ENCODE results near the gene CBX5.
"Not testable (repeated sequence)": the region's sequence is repeated elsewhere in the genome, so short reads cannot be mapped to it uniquely, and the experiment has no call there.

Gene CBX5

DNA sequence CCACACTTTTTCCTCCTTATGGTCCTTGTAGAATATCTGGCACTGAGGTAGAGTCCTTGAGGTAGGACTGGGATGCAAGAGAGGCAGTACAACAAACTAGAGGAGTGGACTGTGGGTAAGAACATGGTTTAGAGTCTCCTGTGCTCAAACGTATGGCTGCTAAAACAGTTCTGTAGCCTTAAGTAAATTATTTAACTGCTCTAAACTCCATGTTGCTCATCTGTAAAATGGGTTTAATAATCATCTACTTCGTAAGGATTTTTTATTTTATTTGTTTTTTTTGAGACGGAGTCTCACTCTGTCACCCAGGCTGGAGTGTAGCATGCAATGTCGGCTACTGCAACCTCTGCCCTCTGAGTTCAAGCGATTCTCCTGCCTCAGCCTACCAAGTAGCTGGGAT, 41.4 kb upstream of the CBX5 start:
- no peak overlapping the region for H3K27ac ChIP-seq
- H3K4me3 ChIP-seq (IDR thresholded peaks at IDR 0.05; ENCODE audit: insufficient read depth, low read depth, low read length) = no peak overlapping the region
- TF ChIP-seq, protein P1, sequence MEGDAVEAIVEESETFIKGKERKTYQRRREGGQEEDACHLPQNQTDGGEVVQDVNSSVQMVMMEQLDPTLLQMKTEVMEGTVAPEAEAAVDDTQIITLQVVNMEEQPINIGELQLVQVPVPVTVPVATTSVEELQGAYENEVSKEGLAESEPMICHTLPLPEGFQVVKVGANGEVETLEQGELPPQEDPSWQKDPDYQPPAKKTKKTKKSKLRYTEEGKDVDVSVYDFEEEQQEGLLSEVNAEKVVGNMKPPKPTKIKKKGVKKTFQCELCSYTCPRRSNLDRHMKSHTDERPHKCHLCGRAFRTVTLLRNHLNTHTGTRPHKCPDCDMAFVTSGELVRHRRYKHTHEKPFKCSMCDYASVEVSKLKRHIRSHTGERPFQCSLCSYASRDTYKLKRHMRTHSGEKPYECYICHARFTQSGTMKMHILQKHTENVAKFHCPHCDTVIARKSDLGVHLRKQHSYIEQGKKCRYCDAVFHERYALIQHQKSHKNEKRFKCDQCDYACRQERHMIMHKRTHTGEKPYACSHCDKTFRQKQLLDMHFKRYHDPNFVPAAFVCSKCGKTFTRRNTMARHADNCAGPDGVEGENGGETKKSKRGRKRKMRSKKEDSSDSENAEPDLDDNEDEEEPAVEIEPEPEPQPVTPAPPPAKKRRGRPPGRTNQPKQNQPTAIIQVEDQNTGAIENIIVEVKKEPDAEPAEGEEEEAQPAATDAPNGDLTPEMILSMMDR (conservative IDR thresholded peaks at IDR 0.05; ENCODE audit: low read depth, low read length) = no peak
- no peak overlapping the region for H3K4me2 ChIP-seq
- no peaks in the 10 kb centered on the region for H3K36me3 ChIP-seq (ENCODE audit: insufficient read depth)
- H3K27me3 ChIP-seq (ENCODE audit: insufficient read depth, low read depth) = no peaks in the 10 kb centered on the region
- peaks cover 7% of the 10 kb centered on the region for H3K4me1 ChIP-seq (ENCODE audit: low read depth, poor library complexity, severe bottlenecking)
- H2AFZ ChIP-seq (ENCODE audit: low read depth) = no peak overlapping the region
- H4K20me1 ChIP-seq (ENCODE audit: insufficient read depth) = no peaks in the 10 kb centered on the region
- peaks cover 13% of the 10 kb centered on the region for H3K79me2 ChIP-seq (ENCODE audit: insufficient read depth, low read depth)
- H3K9ac ChIP-seq = no peak overlapping the region

GRCh38 chr12:54312309-54312708, 32.4 kb upstream of the CBX5 start:
- H3K27me3 ChIP-seq (ENCODE audit: insufficient read depth, low read depth); H3K4me3 ChIP-seq (IDR thresholded peaks at IDR 0.05; ENCODE audit: insufficient read depth, low read depth, low read length); H3K4me2 ChIP-seq; H3K4me1 ChIP-seq (ENCODE audit: low read depth, poor library complexity, severe bottlenecking); H2AFZ ChIP-seq (ENCODE audit: low read depth); H3K79me2 ChIP-seq (ENCODE audit: insufficient read depth, low read depth); H4K20me1 ChIP-seq (ENCODE audit: insufficient read depth); H3K27ac ChIP-seq; H3K9ac ChIP-seq; H3K36me3 ChIP-seq (ENCODE audit: insufficient read depth): not testable (repeated sequence)

DNA sequence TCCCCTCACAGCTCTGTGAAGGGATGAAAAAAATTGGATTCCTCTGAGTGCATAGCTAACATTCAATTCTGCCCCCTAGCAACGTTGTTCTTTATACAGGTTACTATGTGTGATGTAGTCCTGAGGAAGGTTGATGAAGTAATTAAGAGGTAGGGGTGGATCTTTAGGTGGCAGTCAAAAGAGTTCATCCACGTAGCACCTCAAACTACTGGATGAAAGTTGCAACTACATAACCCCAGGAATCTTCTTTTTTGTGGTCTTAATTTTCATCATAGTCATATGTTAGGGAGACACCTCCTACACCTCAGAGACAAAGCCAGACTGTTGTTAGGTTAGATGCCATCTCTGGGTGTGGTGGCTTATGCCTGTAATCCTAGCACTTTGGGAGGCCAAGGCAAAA, 31.1 kb upstream of the CBX5 start:
- Histone ChIP-seq H4K20me1 (ENCODE audit: insufficient read depth) (no peaks in the 10 kb centered on the region), H3K9ac (no peak overlapping the region), H3K4me1 (ENCODE audit: low read depth, poor library complexity, severe bottlenecking) (no peaks in the 10 kb centered on the region), H2AFZ (ENCODE audit: low read depth) (no peak overlapping the region), H3K4me2 (no peak overlapping the region), H3K4me3 (IDR thresholded peaks at IDR 0.05; ENCODE audit: insufficient read depth, low read depth, low read length) (no peak overlapping the region), H3K36me3 (ENCODE audit: insufficient read depth) (no peaks in the 10 kb centered on the region), H3K79me2 (ENCODE audit: insufficient read depth, low read depth) (no peaks in the 10 kb centered on the region), H3K27me3 (ENCODE audit: insufficient read depth, low read depth) (no peaks in the 10 kb centered on the region), H3K27ac (no peak overlapping the region)
- TF ChIP-seq, protein P1 (conservative IDR thresholded peaks at IDR 0.05; ENCODE audit: low read depth, low read length) = no peak

- TF ChIP-seq, protein P1 (conservative IDR thresholded peaks at IDR 0.05; ENCODE audit: low read depth, low read length) = no peak
- Histone ChIP-seq H3K9ac (no peak overlapping the region), H3K4me2 (no peak overlapping the region), H3K36me3 (ENCODE audit: insufficient read depth) (no peaks in the 10 kb centered on the region), H3K27ac (no peak overlapping the region), H3K79me2 (ENCODE audit: insufficient read depth, low read depth) (no peaks in the 10 kb centered on the region), H3K4me3 (IDR thresholded peaks at IDR 0.05; ENCODE audit: insufficient read depth, low read depth, low read length) (no peak overlapping the region), H3K4me1 (ENCODE audit: low read depth, poor library complexity, severe bottlenecking) (no peaks in the 10 kb centered on the region), H4K20me1 (ENCODE audit: insufficient read depth) (no peaks in the 10 kb centered on the region), H3K27me3 (ENCODE audit: insufficient read depth, low read depth) (peaks cover 10% of the 10 kb centered on the region), H2AFZ (ENCODE audit: low read depth) (no peak overlapping the region)
These were observed 27.2 kb upstream of the CBX5 start for GRCh38 chr12:54306925-54307741.

DNA sequence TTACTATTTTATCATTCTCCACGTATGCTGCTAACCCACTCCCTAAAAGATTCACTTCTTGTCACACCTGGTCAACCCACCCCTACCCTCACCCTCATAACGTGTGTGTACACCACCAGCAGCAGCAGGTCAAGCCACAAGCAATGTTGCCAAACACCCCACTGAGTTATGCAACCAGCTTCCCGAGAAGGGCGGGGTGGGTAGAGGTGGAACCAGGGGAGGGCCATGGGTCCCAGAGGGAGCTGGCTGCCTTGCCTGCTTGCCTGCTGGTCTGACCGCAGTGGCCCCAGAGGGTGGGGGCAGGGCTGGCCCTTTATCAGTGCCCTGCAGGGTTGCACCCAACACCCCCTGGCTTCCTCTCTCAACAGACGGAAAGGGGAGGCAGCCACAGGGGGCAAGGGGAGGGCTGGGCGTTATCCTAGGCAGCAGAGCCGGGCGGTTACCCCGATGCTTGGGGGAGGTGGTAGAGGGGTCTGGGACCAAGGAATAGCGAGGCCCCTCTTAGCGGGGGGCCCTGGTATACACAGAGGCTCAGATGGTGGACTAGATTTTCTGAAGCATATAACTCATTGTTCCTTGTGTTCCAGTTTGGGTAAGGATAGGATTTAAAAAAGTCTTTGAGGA, 24.4 kb upstream of the CBX5 start:
- Histone ChIP-seq H3K9ac (no peak overlapping the region), H3K36me3 (ENCODE audit: insufficient read depth) (no peaks in the 10 kb centered on the region), H2AFZ (ENCODE audit: low read depth) (no peak overlapping the region), H3K4me3 (IDR thresholded peaks at IDR 0.05; ENCODE audit: insufficient read depth, low read depth, low read length) (no peak overlapping the region), H3K4me2 (no peak overlapping the region), H3K27me3 (ENCODE audit: insufficient read depth, low read depth) (peaks cover 36% of the 10 kb centered on the region), H3K4me1 (ENCODE audit: low read depth, poor library complexity, severe bottlenecking) (peaks cover 9% of the 10 kb centered on the region), H4K20me1 (ENCODE audit: insufficient read depth) (no peaks in the 10 kb centered on the region), H3K79me2 (ENCODE audit: insufficient read depth, low read depth) (no peaks in the 10 kb centered on the region), H3K27ac (no peak overlapping the region)
- TF ChIP-seq, protein P1 (conservative IDR thresholded peaks at IDR 0.05; ENCODE audit: low read depth, low read length) = no peak
